Endothelial cell of hepatic sinusoid (primary cell): ENCODE measurements around the gene RTTN.

Experiments
- in situ Hi-C: cut with HindIII; loops from 2 replicates; pipeline ENCODE4 v1.10.0; 2017; ENCODE audit warnings: low sequenced_read_pairs

The RTTN gene

GRCh38 chr18:69954719-69955480 lies 250.6 kb downstream of the RTTN start:
- in situ Hi-C loops = no loop called here

GRCh38 chr18:69953191-69953590 lies 252.3 kb downstream of the RTTN start:
- in situ Hi-C loops = no loop called here
